Choroid plexus epithelial cell (primary cell): ENCODE data around the gene ACAT2.
A peak's percentile ranks its signal among the peaks of the same experiment; 100 is the strongest.

Experiments
- DNase-seq: peaks from one replicate; pipeline ENCODE4 v3.0.0-alpha.2; 2010; ENCODE audit warnings: low read depth
- H3K4me3 ChIP-seq: 2 replicates; pipeline ENCODE4 v1.5.1; 2011; ENCODE audit warnings: low read depth, mild to moderate bottlenecking, control low read depth, low read length, moderate library complexity
- CTCF ChIP-seq: conservative IDR thresholded peaks from 2 replicates; pipeline ENCODE4 v1.5.1; 2011; ENCODE audit warnings: low read depth, mild to moderate bottlenecking, control low read depth, inconsistent platforms, low read length, moderate library complexity

ACAT2 gene

GRCh38 chr6:159778131-159778530 lies 16.3 kb downstream of the ACAT2 start:
- no peak for TF ChIP-seq CTCF
- DNase-seq = no peak
- H3K4me3 ChIP-seq = no peak overlapping the region

- DNase-seq = no peak
- no peak for TF ChIP-seq CTCF
- H3K4me3 ChIP-seq = no peak overlapping the region
Measured at GRCh38 chr6:159778542-159779103, 16.8 kb downstream of the ACAT2 start.

- DNase-seq = no peak
- H3K4me3 ChIP-seq = peak overlapping the region; percentile 100
- no peak for TF ChIP-seq CTCF
Measured at GRCh38 chr6:159788276-159788675, 26.4 kb downstream of the ACAT2 start.

GRCh38 chr6:159788753-159789376 lies 27.0 kb downstream of the ACAT2 start:
- DNase-seq = peak; percentile 57
- peak overlapping the region; percentile 100 for H3K4me3 ChIP-seq
- TF ChIP-seq CTCF = no peak

GRCh38 chr6:159789377-159790148 lies 27.7 kb downstream of the ACAT2 start, which contains the start of gene TCP1:
Gene TCP1, minus strand, starts transcription at chr6:159789602. Its CDS starts 134 bp downstream, at chr6:159789468.
- no peak for TF ChIP-seq CTCF
- peak; percentile 100 for DNase-seq
- H3K4me3 ChIP-seq = peak within 1 kb of the TSS; percentile 100

- DNase-seq = peak; percentile 99
- no peak for TF ChIP-seq CTCF
- H3K4me3 ChIP-seq = peak within 1 kb of the TSS; percentile 100
Measured at GRCh38 chr6:159790149-159790955, 28.5 kb downstream of the ACAT2 start, which contains the start of gene MRPL18. Gene MRPL18, plus strand, starts transcription at chr6:159790467. Its CDS starts 121 bp downstream, at chr6:159790588.
